HepG2 (cell line): ENCODE results near the gene TJP1.

ENCODE experiments used
- NFE2 ChIP-seq: sonication (generic); formaldehyde crosslinking; IDR thresholded peaks from 2 replicates; pipeline ENCODE4 v1.4.0; 2020; ENCODE audit warnings: missing genetic modification reagents
- ZNF879 ChIP-seq: sonication (generic); formaldehyde crosslinking; IDR thresholded peaks from 2 replicates; pipeline ENCODE4 v1.8.1; 2023; ENCODE audit warnings: missing genetic modification reagents

DNA sequence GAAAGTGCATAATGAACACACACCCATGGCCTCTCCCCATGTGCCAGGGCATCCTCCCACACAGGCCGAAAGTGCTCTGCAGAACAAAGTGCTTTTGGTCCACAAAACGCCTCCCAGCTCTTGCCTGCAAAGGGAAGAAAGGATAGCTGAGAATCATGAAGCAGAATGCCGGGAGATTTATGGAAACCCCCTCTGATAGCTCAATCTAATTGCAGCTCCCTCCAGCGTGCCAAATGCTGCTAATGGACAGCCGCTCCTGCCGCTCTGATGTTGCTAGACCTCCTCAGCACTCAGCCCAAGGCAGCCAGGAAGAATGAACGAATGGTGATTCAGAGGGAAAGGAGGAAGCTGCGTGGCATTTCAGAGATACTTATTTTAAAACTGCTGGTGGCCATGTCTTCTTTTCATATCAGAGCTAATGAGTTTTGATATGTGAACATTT is 145.3 kb downstream of the TJP1 start:
- TF ChIP-seq ZNF879 = no peak
- TF ChIP-seq NFE2 (CRISPR knock-in tag) = no peak
